ENCODE measurements around the gene PPARG.
"Not testable (repeated sequence)": the region's sequence is repeated elsewhere in the genome, so short reads cannot be mapped to it uniquely, and the experiment has no call there.

The PPARG gene

DNA sequence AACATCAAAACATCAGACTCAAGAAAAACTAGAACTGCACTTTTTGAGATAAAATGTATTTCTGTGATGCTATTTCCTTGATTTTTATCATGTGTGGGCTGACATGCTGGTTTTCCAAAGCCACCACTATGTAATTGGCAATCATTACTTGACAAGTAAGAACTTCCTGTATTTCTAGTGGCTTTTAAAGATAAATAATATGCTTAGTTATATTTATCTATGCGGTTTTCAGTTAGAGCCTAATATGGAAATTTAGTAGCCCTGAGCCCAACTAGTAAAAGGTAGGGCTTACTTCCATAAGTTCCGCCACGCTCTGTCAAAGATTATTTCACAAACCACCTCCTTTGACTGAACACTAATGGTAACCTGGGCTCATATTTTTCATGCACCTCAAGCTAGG, 91.6 kb downstream of the PPARG start:
- DNase-seq (ENCODE audit: low spot score): no peak

- no peak for DNase-seq (ENCODE audit: low spot score)
Observed at GRCh38 chr3:12381199-12381598, 92.3 kb downstream of the PPARG start.

GRCh38 chr3:12383218-12383617, 94.3 kb downstream of the PPARG start:
- no peak for DNase-seq (ENCODE audit: low spot score)

DNA sequence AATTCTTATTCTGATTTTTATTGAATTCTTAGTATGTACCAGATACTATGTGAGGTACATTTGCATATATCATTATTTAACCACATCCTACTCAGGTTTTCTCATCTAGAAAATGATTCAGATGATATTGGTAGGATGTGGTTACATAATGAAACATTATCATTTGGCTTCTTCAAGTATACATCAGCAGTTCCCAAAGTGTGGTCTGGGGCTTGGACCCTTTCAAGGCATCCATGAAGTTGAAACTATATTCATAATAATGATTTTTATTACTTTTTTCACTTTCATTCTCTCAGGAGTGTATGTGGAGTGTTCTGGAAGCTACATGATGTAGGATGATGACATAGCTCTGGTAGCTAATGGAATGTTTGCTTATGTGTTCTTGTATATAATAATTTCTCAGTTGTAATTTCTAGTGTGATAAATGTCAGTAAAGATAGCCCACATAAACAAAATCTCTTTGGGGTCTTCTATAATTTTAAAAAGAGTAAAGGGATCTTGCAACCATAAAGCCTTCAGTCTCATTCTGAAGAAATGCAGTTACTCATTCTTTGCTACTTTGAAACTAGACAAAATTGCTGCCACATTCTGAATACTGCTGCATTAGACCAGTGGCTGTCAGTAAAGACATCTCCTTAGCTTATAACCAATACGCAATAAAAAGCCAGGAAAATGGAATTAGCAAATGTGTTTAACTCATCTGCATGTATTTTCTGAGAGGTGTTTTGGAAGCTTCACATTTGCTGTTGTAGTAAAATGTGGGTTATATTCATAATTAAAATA, 95.8 kb downstream of the PPARG start:
- DNase-seq (ENCODE audit: low spot score): no peak

GRCh38 chr3:12386514-12387291, 97.8 kb downstream of the PPARG start:
- not testable (repeated sequence) for DNase-seq (ENCODE audit: low spot score)

- no peak for DNase-seq (ENCODE audit: low spot score)
Observed at GRCh38 chr3:12388185-12388584, 99.3 kb downstream of the PPARG start.

DNA sequence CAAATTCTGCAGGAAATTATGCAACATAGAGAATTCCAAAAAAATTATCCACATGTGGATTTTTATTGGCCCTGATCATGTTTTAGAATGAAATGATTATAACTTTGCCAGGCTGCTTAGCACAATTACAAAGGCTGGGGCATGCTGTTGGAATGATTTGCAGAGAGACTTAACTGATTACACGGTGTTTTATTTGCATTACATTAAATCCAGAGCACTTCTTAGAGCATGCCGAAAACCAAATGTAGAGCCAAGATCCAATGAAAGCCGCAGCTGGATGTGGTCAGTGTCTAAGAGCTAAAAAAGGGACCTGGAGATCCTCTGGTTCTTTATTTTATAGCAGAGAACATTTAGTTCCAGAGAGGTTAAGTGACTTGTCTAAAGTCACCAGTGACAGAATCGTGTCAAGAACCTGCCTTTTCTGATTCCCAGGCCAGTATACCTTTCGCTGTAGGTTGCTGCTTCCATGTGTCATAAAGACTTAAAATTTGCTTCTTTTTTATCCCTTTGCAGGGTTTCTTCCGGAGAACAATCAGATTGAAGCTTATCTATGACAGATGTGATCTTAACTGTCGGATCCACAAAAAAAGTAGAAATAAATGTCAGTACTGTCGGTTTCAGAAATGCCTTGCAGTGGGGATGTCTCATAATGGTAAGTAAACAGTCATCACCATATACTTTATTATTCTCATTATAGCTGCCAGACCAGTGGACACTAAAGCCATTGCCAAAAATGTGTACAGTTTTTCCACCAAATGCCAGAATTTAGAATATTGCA, 103.4 kb downstream of the PPARG start:
- DNase-seq (ENCODE audit: low spot score): no peak

GRCh38 chr3:12393894-12394293, 105.0 kb downstream of the PPARG start:
- DNase-seq (ENCODE audit: low spot score): no peak

DNA sequence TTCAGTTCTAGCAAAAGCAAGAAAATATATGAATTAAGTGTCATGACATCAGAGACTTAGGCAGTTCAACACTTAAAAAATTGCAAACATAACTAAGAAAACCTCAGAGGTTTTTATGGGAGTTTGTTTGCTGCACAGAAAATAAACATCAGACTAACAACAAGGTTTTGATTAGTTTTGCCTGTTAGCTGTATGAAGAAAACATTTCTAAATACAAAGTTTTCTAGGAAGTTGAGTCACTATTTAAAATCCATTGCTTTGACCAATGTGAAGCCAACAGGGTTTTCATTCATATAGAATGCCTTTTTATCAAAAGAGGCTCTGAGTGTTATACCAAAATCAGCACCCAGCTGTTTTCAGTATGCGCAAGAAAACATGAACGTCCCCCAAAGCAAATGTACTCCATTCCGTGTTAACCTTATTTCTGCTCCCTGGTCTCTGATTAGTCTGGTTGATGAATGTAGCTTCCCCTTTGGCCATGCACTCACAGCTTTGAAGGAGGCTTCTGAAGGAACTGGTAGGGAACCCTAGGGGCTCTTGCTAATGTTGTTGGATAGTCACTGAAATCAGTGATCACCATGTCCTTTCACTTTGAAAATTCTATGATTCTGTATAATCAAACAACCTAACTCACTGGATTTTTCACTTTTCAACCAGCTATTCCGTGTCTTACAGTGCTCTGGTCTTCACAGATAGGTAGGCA, 105.8 kb downstream of the PPARG start:
- no peak for DNase-seq (ENCODE audit: low spot score)

- no peak for DNase-seq (ENCODE audit: low spot score)
Observed at GRCh38 chr3:12395349-12396012, 106.6 kb downstream of the PPARG start.

- DNase-seq (ENCODE audit: low spot score): no peak
Observed at GRCh38 chr3:12396471-12396870, 107.6 kb downstream of the PPARG start.

DNA sequence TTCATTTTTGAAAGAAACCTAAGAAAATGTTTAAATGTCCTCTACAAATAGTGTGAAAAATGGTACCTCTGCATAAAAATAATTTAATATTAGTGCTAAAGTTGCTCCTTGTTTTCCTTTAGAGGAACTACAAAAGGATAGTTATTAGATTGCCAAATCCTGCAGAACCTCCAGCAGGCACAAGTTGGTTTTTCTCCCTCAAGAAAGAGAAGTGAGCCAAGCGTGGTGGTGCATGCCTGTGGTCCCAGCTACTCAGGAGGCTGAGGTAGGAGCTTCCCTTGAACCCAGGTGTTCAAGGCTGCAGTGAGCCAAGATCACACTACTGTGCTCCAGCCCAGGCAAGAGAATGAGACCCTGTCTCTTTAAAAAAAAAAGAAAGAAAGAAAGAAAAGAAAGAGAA, 110.4 kb downstream of the PPARG start:
- DNase-seq (ENCODE audit: low spot score): no peak

DNA sequence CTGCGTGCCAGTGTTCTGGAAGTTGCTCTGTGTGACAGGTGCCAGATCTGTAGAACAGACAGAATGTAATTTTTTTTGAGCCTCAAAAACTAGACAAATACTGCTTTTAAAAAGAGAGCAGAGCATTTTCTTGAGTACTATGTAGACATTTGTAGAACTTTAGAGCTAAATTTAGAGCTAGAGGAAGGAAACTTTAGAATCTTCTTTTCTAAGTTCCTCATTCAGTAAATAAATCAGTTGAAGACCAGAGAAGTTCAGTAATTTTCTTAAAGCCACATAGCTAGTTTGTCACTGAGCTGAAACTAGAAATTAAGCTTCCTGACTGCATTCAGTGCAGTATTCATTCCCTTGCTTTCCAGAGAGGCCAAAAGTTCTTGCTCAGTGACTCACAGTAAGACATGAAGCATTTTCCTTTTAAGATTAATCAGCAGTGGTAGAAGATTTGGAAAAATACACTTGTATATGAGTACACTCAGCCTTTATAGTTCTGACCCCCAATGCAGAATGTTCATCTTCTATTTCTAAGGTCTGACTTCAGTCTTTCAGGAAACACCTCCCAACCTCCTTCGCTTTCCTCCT, 111.8 kb downstream of the PPARG start:
- peak; percentile 29 for DNase-seq (ENCODE audit: low spot score)

- no peak for DNase-seq (ENCODE audit: low spot score)
Observed at GRCh38 chr3:12401208-12401607, 112.3 kb downstream of the PPARG start.

DNA sequence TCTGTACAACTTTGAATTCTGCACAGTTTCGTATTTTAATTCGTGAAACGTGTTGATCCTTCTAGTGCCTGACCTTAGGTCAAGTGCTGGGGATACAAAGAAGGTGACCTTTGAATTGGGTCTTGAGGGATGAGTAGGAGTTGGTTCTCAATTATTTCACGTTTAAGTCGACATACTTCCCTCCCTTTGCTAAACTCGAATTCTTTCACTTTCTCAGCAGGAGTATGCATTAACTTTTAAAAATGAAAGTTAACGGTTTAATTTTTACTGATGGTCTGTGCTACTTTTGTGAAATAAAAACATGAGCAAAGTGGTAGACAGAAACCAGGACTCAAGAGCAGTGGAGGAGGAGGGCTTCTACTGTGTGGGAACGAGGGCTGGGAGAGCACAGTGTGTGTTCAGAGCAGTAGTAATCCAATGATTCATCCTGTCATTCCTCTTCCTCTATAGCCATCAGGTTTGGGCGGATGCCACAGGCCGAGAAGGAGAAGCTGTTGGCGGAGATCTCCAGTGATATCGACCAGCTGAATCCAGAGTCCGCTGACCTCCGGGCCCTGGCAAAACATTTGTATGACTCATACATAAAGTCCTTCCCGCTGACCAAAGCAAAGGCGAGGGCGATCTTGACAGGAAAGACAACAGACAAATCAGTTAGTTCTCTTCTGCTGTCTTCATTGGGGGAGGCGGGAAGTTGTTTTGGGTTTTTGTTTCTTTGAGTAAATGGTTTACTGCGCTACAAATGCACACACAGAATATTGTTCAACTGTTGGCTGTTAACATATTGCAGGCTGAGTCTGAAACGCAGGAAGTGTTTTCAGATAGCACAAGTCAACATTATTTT, 116.8 kb downstream of the PPARG start:
- DNase-seq (ENCODE audit: low spot score): peak; percentile 72

DNA sequence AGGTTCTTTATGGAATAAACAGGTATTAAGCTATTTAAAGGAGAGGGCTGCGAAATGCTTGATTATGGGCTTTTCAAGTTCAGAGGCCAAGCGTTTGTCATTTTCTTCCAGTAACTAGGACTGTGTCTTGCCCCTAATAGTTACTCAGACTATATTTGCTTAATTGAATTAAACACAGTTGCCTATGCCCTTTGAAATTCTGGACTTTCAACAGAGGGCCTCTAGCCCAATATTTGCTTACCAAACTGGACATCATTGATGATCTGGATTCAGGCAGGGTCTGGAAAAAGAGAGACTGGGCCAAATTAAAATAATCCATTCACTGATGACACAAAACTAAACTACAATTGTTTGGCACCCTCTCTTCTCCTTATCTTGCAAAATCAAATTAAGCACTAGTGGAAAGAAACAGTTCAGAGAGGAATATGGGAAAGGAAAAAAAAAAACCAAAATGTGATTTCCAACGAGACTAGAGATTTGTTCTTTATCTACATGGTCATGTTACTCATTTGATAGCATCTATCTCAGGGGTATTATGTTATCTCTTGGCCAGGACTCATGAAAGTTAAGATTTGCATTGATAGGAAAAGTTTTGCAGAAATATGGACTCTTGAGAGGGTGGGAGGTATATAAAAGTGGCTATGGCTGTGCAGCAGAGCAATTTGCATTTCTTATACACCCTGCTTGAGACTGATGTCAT, 120.3 kb downstream of the PPARG start:
- DNase-seq (ENCODE audit: low spot score): no peak

GRCh38 chr3:12409684-12410596, 121.1 kb downstream of the PPARG start:
- no peak for DNase-seq (ENCODE audit: low spot score)

DNA sequence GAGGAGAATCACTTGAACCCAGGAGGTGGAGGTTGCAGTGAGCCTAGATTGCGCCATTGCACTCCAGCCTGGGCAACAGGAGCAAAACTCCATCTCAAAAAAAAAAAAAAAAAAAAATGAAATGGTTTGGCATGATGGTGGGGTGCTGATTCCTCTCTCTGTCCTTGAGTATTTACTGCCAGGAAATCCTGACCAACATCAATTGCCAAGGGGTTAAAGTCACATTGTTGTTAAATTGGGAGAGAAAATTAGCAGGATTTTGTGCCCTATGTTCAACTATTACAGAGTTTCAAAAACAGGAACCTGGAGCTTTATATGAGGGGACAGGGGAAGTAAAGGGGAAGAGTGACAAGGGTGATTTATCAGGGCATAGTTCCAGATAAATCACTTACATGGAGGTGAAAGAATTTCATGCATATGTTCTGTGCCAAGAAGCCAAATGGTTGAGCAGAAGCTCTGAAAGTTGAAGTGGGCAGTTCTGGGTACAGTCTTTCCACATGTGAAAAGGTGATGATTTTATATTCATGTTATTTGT, 124.9 kb downstream of the PPARG start:
- DNase-seq (ENCODE audit: low spot score): no peak

All from hepatic stellate cell (primary cell).